GM12891 (cell line): ENCODE measurements around the gene MLH3.

Experiments used
- POLR2A ChIP-seq: IDR thresholded peaks from 2 replicates; pipeline ENCODE4 v1.6.1; 2011; ENCODE audit warnings: low read depth, low read length, control low read depth
- POLR2AphosphoS5 ChIP-seq: IDR thresholded peaks from 2 replicates; pipeline ENCODE4 v1.6.1; 2011; ENCODE audit warnings: low read depth, low read length, control low read depth
- SPI1 ChIP-seq: IDR thresholded peaks from 2 replicates; pipeline ENCODE4 v1.6.1; 2011; ENCODE audit warnings: low read depth, low read length, control low read depth
- TAF1 ChIP-seq: IDR thresholded peaks from 2 replicates; pipeline ENCODE4 v1.6.1; 2011; ENCODE audit warnings: low read depth, low read length, control low read depth

GRCh38 chr14:75066691-75067090, 15.4 kb upstream of the MLH3 start:
- TF ChIP-seq POLR2A: no peak
- TF ChIP-seq POLR2AphosphoS5: no peak
- TF ChIP-seq SPI1: no peak
- TF ChIP-seq TAF1: no peak
